IMR-90 (cell line): ENCODE results near the gene DGKQ. TPM values are rescaled to one million over a fixed set of nuclear protein-coding genes. Genes with fewer than 3 reads are reported as not detected.

ENCODE experiments used
- ATAC-seq: fragments of 200-7000 bp; cut with Tn5 transposase; 2 replicates; pipeline ENCODE4 v1.9.1; 2020; ENCODE audit warnings: low read depth, mild to moderate bottlenecking, moderate library complexity
- BruUV-seq: library from RNA; stranded (reverse); fragments of 400-500 nt; replicated peaks from 2 replicates; lab custom pipeline; 2021; lab: Mats Ljungman, UMichigan
- CTCF ChIA-PET: fragments of 300-600 bp; formaldehyde crosslinking; extraction: SDS; loops from one replicate; lab custom pipeline; 2021; ENCODE audit warnings: antibody characterized with exemption; lab: Yijun Ruan, JAX
- POLR2A ChIA-PET: fragments of 300-600 bp; sonication (Branson Sonifier 250); formaldehyde crosslinking; loops from one replicate; lab custom pipeline; 2022; ENCODE audit warnings: antibody characterized with exemption; ENCODE audit not compliant: unreplicated experiment; lab: Charles Lee
- DNase-seq: peaks from one replicate; pipeline ENCODE4 v3.0.0; 2013
- H2AFZ ChIP-seq: replicated peaks from 2 replicates; pipeline ENCODE3; 2013; ENCODE audit warnings: low read length, mild to moderate bottlenecking; ENCODE audit not compliant: poor library complexity
- H2AK5ac ChIP-seq: 2 replicates; pipeline ENCODE4 v1.6.1; 2013; ENCODE audit warnings: low read depth, low read length, inconsistent platforms
- H2AK9ac ChIP-seq: replicated peaks from 2 replicates; pipeline ENCODE3; 2013; ENCODE audit warnings: mild to moderate bottlenecking, low read depth, low read length, moderate library complexity; ENCODE audit not compliant: poor library complexity
- H2BK120ac ChIP-seq: 2 replicates; pipeline ENCODE4 v1.6.1; 2013; ENCODE audit warnings: low read depth, low read length, inconsistent platforms
- H2BK15ac ChIP-seq: 3 replicates; pipeline ENCODE4 v1.6.1; 2013; ENCODE audit warnings: low read depth, low read length, inconsistent platforms
- H2BK20ac ChIP-seq: 2 replicates; pipeline ENCODE4 v1.6.1; 2013; ENCODE audit warnings: low read depth, mild to moderate bottlenecking, inconsistent platforms, low read length, moderate library complexity
- H2BK5ac ChIP-seq: 2 replicates; pipeline ENCODE4 v1.6.1; 2013; ENCODE audit warnings: mild to moderate bottlenecking, low read depth, low read length, inconsistent platforms; ENCODE audit not compliant: poor library complexity, severe bottlenecking
- H3K14ac ChIP-seq: replicated peaks from 2 replicates; pipeline ENCODE4 v1.6.1; 2013; ENCODE audit warnings: low read depth, low read length, inconsistent platforms
- H3K18ac ChIP-seq: 2 replicates; pipeline ENCODE4 v1.6.1; 2013; ENCODE audit warnings: low read depth, low read length, control low read depth
- H3K23ac ChIP-seq: 2 replicates; pipeline ENCODE4 v1.6.1; 2013; ENCODE audit warnings: low read depth, low read length, inconsistent platforms
- H3K27ac ChIP-seq: 2 replicates; pipeline ENCODE4 v1.5.1; 2013; ENCODE audit warnings: mild to moderate bottlenecking, control low read depth, low read length; ENCODE audit not compliant: insufficient read depth
- H3K27me3 ChIP-seq: 2 replicates; pipeline ENCODE4 v1.6.1; 2013; ENCODE audit warnings: low read length; ENCODE audit not compliant: control insufficient read depth, insufficient read depth
- H3K36me3 ChIP-seq: 2 replicates; pipeline ENCODE4 v1.6.1; 2013; ENCODE audit warnings: low read length, mixed read lengths; ENCODE audit not compliant: control insufficient read depth, insufficient read depth
- H3K4ac ChIP-seq: 2 replicates; pipeline ENCODE4 v1.6.1; 2013; ENCODE audit warnings: low read depth, low read length, inconsistent platforms
- H3K4me1 ChIP-seq: 2 replicates; pipeline ENCODE4 v1.6.1; 2013; ENCODE audit warnings: low read length, mixed read lengths; ENCODE audit not compliant: control insufficient read depth, insufficient read depth
- H3K4me2 ChIP-seq: 2 replicates; pipeline ENCODE4 v1.6.1; 2013; ENCODE audit warnings: low read depth, mild to moderate bottlenecking, control low read depth, low read length, moderate library complexity
- H3K4me3 ChIP-seq: 2 replicates; pipeline ENCODE4 v1.5.1; 2013; ENCODE audit warnings: low read depth, mild to moderate bottlenecking, control low read depth, low read length, moderate library complexity; ENCODE audit not compliant: insufficient read depth
- H3K56ac ChIP-seq: 2 replicates; pipeline ENCODE4 v1.6.1; 2013; ENCODE audit warnings: low read length, inconsistent platforms; ENCODE audit not compliant: insufficient read depth; ENCODE audit errors: extremely low read depth
- H3K79me1 ChIP-seq, 2 experiments: 2 replicates each; pipeline ENCODE4 v1.6.1; 2013; ENCODE audit warnings: low read length in 2 of 2, inconsistent platforms in 1 of 2, low read depth in 1 of 2
- H3K9ac ChIP-seq: 2 replicates; pipeline ENCODE4 v1.6.1; 2013; ENCODE audit warnings: low read depth, low read length, control low read depth
- H3K9me1 ChIP-seq: 2 replicates; pipeline ENCODE4 v1.6.1; 2013; ENCODE audit warnings: low read length, inconsistent platforms; ENCODE audit not compliant: insufficient read depth
- H3K9me3 ChIP-seq: 2 replicates; pipeline ENCODE4 v1.6.1; 2013; ENCODE audit warnings: low read length; ENCODE audit not compliant: control insufficient read depth, insufficient read depth
- H4K20me1 ChIP-seq: 2 replicates; pipeline ENCODE4 v1.6.1; 2013; ENCODE audit warnings: low read length, inconsistent platforms; ENCODE audit not compliant: insufficient read depth
- H4K5ac ChIP-seq: 2 replicates; pipeline ENCODE4 v1.6.1; 2013; ENCODE audit warnings: mild to moderate bottlenecking, low read depth, low read length, control low read depth
- H4K8ac ChIP-seq, 2 experiments: 2 replicates each; pipeline ENCODE4 v1.6.1; 2013; ENCODE audit warnings: low read depth in 2 of 2, low read length in 2 of 2, control low read depth in 1 of 2, inconsistent platforms in 1 of 2
- H4K91ac ChIP-seq: 2 replicates; pipeline ENCODE4 v1.6.1; 2013; ENCODE audit warnings: low read depth, low read length, inconsistent platforms; ENCODE audit not compliant: insufficient read depth
- CEBPB ChIP-seq: IDR thresholded peaks from 2 replicates; pipeline ENCODE4 v1.6.1; 2012; ENCODE audit warnings: low read depth, low read length, improper control_type of control experiment
- CHD1 ChIP-seq: IDR thresholded peaks from 2 replicates; pipeline ENCODE4 v1.6.1; 2012; ENCODE audit warnings: low read depth, low read length, improper control_type of control experiment
- MAFK ChIP-seq: IDR thresholded peaks from 2 replicates; pipeline ENCODE4 v1.6.1; 2012; ENCODE audit warnings: low read depth, low read length, improper control_type of control experiment
- MXI1 ChIP-seq: IDR thresholded peaks from 2 replicates; pipeline ENCODE4 v1.6.1; 2012; ENCODE audit warnings: low read depth, mild to moderate bottlenecking, low read length, moderate library complexity, borderline replicate concordance
- POLR2A ChIP-seq: IDR thresholded peaks from 2 replicates; pipeline ENCODE4 v1.6.1; 2012; ENCODE audit warnings: mild to moderate bottlenecking, low read depth, low read length
- RAD21 ChIP-seq: IDR thresholded peaks from 2 replicates; pipeline ENCODE4 v1.6.1; 2012; ENCODE audit warnings: low read length, improper control_type of control experiment
- RCOR1 ChIP-seq: IDR thresholded peaks from 2 replicates; pipeline ENCODE4 v1.6.1; 2012; ENCODE audit warnings: mild to moderate bottlenecking, low read length, improper control_type of control experiment; ENCODE audit not compliant: insufficient replicate concordance
- RFX5 ChIP-seq: IDR thresholded peaks from 2 replicates; pipeline ENCODE4 v1.8.0; 2012; ENCODE audit warnings: low read depth, mild to moderate bottlenecking, low read length, moderate library complexity
- SMC3 ChIP-seq: fragments of 150-350 bp; IDR thresholded peaks from 2 replicates; pipeline ENCODE4 v1.6.1; 2016; ENCODE audit warnings: low read depth, mild to moderate bottlenecking, antibody characterized with exemption, low read length, moderate library complexity
- USF2 ChIP-seq: fragments of 150-350 bp; IDR thresholded peaks from 2 replicates; pipeline ENCODE4 v1.6.1; 2017; ENCODE audit warnings: mild to moderate bottlenecking, antibody characterized with exemption, low read length, low read depth
- WGBS, 2 experiments: methylation state at CpG; one replicate each; pipeline versions ENCODE4 v1.1.5 to v1.1.7; 2013; ENCODE audit warnings: missing lambda C conversion rate in 2 of 2; ENCODE audit not compliant: insufficient read length in 1 of 2; ENCODE audit errors: extremely low coverage in 2 of 2; 5-methylcytosine and 5-hydroxymethylcytosine counted together
- dilution Hi-C: fragments of 300-500 bp; cut with HindIII; formaldehyde crosslinking; loops from one replicate; pipeline ENCODE4 v1.14.3; 2018; ENCODE audit warnings: low sequenced_read_pairs; ENCODE audit not compliant: unreplicated experiment
- in situ Hi-C: fragments of 300-500 bp; cut with MboI; formaldehyde crosslinking; loops from 3 replicates; pipeline ENCODE4 v1.14.3; 2019; ENCODE audit warnings: low sequenced_read_pairs, inconsistent platforms, mixed read lengths
- intact Hi-C: fragments of 100-400 bp; cut with micrococcal nuclease; formaldehyde crosslinking; loops from 2 replicates; pipeline ENCODE4 v1.10.0; 2022
- polyA plus RNA-seq, 3 experiments: library from polyadenylated mRNA; depleted of rRNA; stranded (reverse); fragments of >200 nt; gene quantifications; 2 replicates each; pipeline ENCODE4 v1.2.3, GENCODE V29; 2012; ENCODE audit warnings: low replicate concordance in 1 of 3
- total RNA-seq: library from RNA; depleted of rRNA; stranded (reverse); fragments of >200 nt; gene quantifications from 2 replicates; pipeline ENCODE4 v1.2.3, GENCODE V29; 2012
- TF ChIP-seq, protein P1 (sequence below): conservative IDR thresholded peaks from 2 replicates; pipeline ENCODE4 v1.5.1; 2012; ENCODE audit warnings: mild to moderate bottlenecking, low read depth, low read length, improper control_type of control experiment
- TF ChIP-seq, protein P2 (sequence below): fragments of 150-350 bp; IDR thresholded peaks from 2 replicates; pipeline ENCODE4 v1.6.1; 2016; ENCODE audit warnings: low read depth, mild to moderate bottlenecking, low read length, moderate library complexity, borderline replicate concordance

The DGKQ gene
- total and polyA plus RNA-seq, 2 of the 4 experiments (the other 2 are of a cell fraction): 4.3 to 15.6 TPM

DNA sequence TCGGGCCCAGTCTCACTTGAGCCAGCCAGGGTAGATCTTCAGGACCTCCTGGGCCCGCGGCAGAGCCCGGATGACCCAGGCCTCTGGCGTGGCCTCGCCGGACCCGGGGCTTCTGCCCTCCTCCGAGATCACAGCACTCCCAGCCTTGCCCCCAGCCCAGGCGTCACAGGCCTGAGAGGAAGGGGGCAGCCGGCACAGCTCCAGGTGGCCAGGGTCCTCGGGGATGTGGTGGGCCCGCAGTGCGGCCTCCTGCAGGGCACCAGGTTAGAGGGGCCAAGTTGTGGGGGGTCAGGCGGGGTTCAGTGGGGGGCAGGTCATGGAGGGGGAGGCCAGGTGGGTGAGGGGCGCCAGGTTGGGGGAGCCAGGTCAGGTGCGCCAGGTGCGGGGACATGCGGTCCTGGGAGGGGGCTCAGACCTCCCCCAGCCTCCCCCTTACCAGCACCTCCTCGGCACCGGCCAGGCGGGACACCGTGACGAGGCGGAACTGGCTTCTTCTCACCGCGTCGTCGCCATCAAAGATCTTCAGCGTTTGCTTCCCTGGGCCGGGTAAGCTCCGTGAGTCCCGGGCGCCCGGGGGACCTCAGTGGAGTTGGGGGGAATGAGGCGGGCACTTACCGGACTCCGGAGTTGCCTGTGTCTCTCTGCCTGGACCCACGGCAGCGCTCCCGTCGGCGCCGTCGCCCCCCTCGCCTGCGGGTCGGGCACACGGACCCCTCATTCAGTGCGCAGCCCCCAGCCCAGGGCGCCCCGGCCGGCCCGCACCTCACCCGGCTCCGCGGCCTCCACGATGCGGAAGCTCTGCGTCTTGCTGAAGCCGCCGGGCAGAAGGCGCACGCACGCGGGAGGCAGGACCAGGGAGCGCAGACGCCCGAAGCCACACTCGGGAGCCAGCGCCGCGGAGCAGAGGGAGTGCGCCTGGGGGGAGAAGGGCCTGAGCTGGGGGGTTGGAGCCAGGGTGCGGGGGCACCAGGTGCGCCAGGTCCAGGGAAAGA is 6.0 kb downstream of the DGKQ start:
- intact Hi-C loops: no loop called here
- Histone ChIP-seq H4K5ac (no peak overlapping the region), H3K4me1 (peaks cover 4% of the 10 kb centered on the region; the same call in 1 of the 2 replicates), H3K9me1 (no peaks in the 10 kb centered on the region; the same call in 1 of the 2 replicates), H3K36me3 (peaks cover 40% of the 10 kb centered on the region; the same call in 1 of the 2 replicates), H3K4me2 (no peak overlapping the region), H3K79me1 (peaks cover 13 to 19% of the 10 kb centered on the region in 2 experiments; a peak in 3 of 4 replicates), H3K4me3 (no peak overlapping the region), H3K4ac (no peak overlapping the region), H3K18ac (no peak overlapping the region), H3K14ac (no peak overlapping the region), H2AK5ac (no peak overlapping the region), H3K9me3 (no peaks in the 10 kb centered on the region), H2AFZ (no peak overlapping the region), H3K23ac (no peak overlapping the region), H2BK15ac (no peak overlapping the region), H4K91ac (no peak overlapping the region), H3K9ac (no peak overlapping the region), H2BK20ac (no peak overlapping the region), H4K8ac (no peak overlapping the region), H3K27me3 (no peaks in the 10 kb centered on the region), H2BK5ac (no peak overlapping the region), H2AK9ac (peak overlapping the region; percentile 8), H3K56ac (no peak overlapping the region), H3K27ac (no peak overlapping the region), H2BK120ac (no peak overlapping the region), H4K20me1 (peaks cover 25% of the 10 kb centered on the region)
- ATAC-seq (no peak), DNase-seq (no peak)
- POLR2A ChIA-PET: no interaction called here
- 60% methylated on average over 28 of the region's 76 CpGs; no CpG with 5 or more reads in 1 of the 2 experiments for WGBS, 2 experiments
- in situ Hi-C loops: no loop called here
- dilution Hi-C loops: no loop called here
- no peak for TF ChIP-seq MXI1
- TF ChIP-seq CHD1: no peak
- TF ChIP-seq RAD21: no peak
- TF ChIP-seq, protein P1, sequence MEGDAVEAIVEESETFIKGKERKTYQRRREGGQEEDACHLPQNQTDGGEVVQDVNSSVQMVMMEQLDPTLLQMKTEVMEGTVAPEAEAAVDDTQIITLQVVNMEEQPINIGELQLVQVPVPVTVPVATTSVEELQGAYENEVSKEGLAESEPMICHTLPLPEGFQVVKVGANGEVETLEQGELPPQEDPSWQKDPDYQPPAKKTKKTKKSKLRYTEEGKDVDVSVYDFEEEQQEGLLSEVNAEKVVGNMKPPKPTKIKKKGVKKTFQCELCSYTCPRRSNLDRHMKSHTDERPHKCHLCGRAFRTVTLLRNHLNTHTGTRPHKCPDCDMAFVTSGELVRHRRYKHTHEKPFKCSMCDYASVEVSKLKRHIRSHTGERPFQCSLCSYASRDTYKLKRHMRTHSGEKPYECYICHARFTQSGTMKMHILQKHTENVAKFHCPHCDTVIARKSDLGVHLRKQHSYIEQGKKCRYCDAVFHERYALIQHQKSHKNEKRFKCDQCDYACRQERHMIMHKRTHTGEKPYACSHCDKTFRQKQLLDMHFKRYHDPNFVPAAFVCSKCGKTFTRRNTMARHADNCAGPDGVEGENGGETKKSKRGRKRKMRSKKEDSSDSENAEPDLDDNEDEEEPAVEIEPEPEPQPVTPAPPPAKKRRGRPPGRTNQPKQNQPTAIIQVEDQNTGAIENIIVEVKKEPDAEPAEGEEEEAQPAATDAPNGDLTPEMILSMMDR: no peak
- TF ChIP-seq SMC3: no peak
- TF ChIP-seq USF2: no peak
- TF ChIP-seq, protein P2, sequence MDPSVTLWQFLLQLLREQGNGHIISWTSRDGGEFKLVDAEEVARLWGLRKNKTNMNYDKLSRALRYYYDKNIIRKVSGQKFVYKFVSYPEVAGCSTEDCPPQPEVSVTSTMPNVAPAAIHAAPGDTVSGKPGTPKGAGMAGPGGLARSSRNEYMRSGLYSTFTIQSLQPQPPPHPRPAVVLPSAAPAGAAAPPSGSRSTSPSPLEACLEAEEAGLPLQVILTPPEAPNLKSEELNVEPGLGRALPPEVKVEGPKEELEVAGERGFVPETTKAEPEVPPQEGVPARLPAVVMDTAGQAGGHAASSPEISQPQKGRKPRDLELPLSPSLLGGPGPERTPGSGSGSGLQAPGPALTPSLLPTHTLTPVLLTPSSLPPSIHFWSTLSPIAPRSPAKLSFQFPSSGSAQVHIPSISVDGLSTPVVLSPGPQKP: no peak
- TF ChIP-seq MAFK: no peak
- no peak for TF ChIP-seq POLR2A
- no peak for TF ChIP-seq RFX5
- no peak for TF ChIP-seq CEBPB
- TF ChIP-seq RCOR1: no peak
- CTCF ChIA-PET: no interaction called here
- BruUV-seq: no TSS peak
